ENCODE results near the gene RBM4. TPM values are rescaled to one million over a fixed set of nuclear protein-coding genes. Genes with fewer than 3 reads are reported as not detected.

Gene RBM4
- total RNA-seq, 2 experiments from 2014 or later, result 108 to 114 TPM

- Mint-ChIP-seq H3K27ac (no peak overlapping the region), H3K9me3 (no peaks in the 10 kb centered on the region), H3K4me1 (ENCODE audit: low read depth) (peaks cover 22% of the 10 kb centered on the region), H3K36me3 (ENCODE audit: low read depth) (peaks cover 44% of the 10 kb centered on the region), H3K4me3 (no peak overlapping the region), H3K27me3 (no peaks in the 10 kb centered on the region)
- no peak for TF ChIP-seq CTCF (IDR thresholded peaks at IDR 0.05)
- ChIA-PET CTCF (interaction anchor here (1.3 to 2.2 kb wide), 3 partner anchors 11 to 25 kb away, joined by 3 to 5 read pairs (median 3); partner anchors contain the start of gene RBM4B), POLR2A (interaction anchor here (1.0 to 4.2 kb wide), 7 partner anchors 9 to 25 kb away, joined by 3 to 11 read pairs (median 6); partner anchors contain the start of genes RBM4 and RBM4B)
- no peak for ATAC-seq
- DNase-seq, result no peak
- intact Hi-C loops (cut with micrococcal nuclease), result no loop called here
Measured at GRCh38 chr11:66663741-66664296, 25.3 kb downstream of the RBM4 start.

GRCh38 chr11:66665369-66665768, 26.9 kb downstream of the RBM4 start:
- Mint-ChIP-seq H3K27ac (peak overlapping the region; percentile 10), H3K27me3 (no peaks in the 10 kb centered on the region), H3K9me3 (no peaks in the 10 kb centered on the region), H3K36me3 (ENCODE audit: low read depth) (peaks cover 42% of the 10 kb centered on the region), H3K4me1 (ENCODE audit: low read depth) (peaks cover 22% of the 10 kb centered on the region), H3K4me3 (no peak overlapping the region)
- CTCF ChIA-PET, result interaction anchor here (1.0 to 2.2 kb wide), 4 partner anchors 10 to 279 kb away, joined by 3 to 5 read pairs (median 4); partner anchors contain the start of genes ACTN3, RBM4B and ZDHHC24
- ATAC-seq (no peak), DNase-seq (no peak)
- POLR2A ChIA-PET, result interaction anchor here (1.0 to 4.2 kb wide), 5 partner anchors 12 to 96 kb away, joined by 3 to 11 read pairs (median 5); partner anchors contain the start of genes CTSF, RBM4 and RBM4B
- intact Hi-C loops (cut with micrococcal nuclease), result no loop called here
- no peak for TF ChIP-seq CTCF (IDR thresholded peaks at IDR 0.05)

GRCh38 chr11:66670816-66671215, 32.3 kb downstream of the RBM4 start:
- no peaks in the 10 kb centered on the region for H3K9me3 Mint-ChIP-seq
- ChIA-PET CTCF (no interaction called here), POLR2A (no interaction called here)
- intact Hi-C loops (cut with micrococcal nuclease), result loop anchor here (10.0 kb wide), 2 partner anchors 126 to 266 kb away; partner anchors contain the start of genes ACTN3 and ZDHHC24
- H3K36me3 Mint-ChIP-seq (ENCODE audit: low read depth), result peaks cover 29% of the 10 kb centered on the region
- H3K4me3 Mint-ChIP-seq, result no peak overlapping the region
- DNase-seq, result no peak
- no peak overlapping the region for H3K27ac Mint-ChIP-seq
- no peak for TF ChIP-seq CTCF (IDR thresholded peaks at IDR 0.05)
- no peaks in the 10 kb centered on the region for H3K27me3 Mint-ChIP-seq
- no peak for ATAC-seq
- H3K4me1 Mint-ChIP-seq (ENCODE audit: low read depth), result peaks cover 27% of the 10 kb centered on the region

- Mint-ChIP-seq H3K27ac (peak overlapping the region; percentile 46), H3K36me3 (ENCODE audit: low read depth) (peaks cover 23% of the 10 kb centered on the region), H3K27me3 (no peaks in the 10 kb centered on the region), H3K4me3 (peak overlapping the region; percentile 1), H3K4me1 (ENCODE audit: low read depth) (peaks cover 36% of the 10 kb centered on the region), H3K9me3 (no peaks in the 10 kb centered on the region)
- intact Hi-C loops (cut with micrococcal nuclease), result loop anchor here (5.0 to 10.0 kb wide), 5 partner anchors 38 to 270 kb away; partner anchors contain the start of genes ACTN3, CCDC87, CCS and NPAS4
- no peak for DNase-seq
- no peak for ATAC-seq
- no peak for TF ChIP-seq CTCF (IDR thresholded peaks at IDR 0.05)
- ChIA-PET POLR2A (interaction anchor here (0.7 to 1.2 kb wide), 4 partner anchors 35 to 95 kb away, joined by 3 to 4 read pairs (median 3); no protein-coding TSS in a partner anchor), CTCF (interaction anchor here (0.6 to 0.8 kb wide), 3 partner anchors 11 to 96 kb away, joined by 3 to 5 read pairs (median 3); no protein-coding TSS in a partner anchor)
Measured at GRCh38 chr11:66674964-66675602, 36.6 kb downstream of the RBM4 start.

Measured in activated CD8-positive, alpha-beta T cell treated with anti-CD3 and anti-CD28 coated beads for 36 hours (primary cell).